Loucy (cell line): ENCODE results near the gene CDR2L.

Experiments used
- EZH2phosphoT487 ChIP-seq: fragments of 200-600 bp; IDR thresholded peaks from 2 replicates; pipeline ENCODE4 v1.6.1; 2018; ENCODE audit warnings: antibody characterized with exemption, mild to moderate bottlenecking, moderate library complexity, borderline replicate concordance
- TF ChIP-seq, protein P1 (sequence below): fragments of 200-600 bp; sonication (generic); conservative IDR thresholded peaks from 2 replicates; pipeline ENCODE4 v1.5.1; 2014; ENCODE audit warnings: mild to moderate bottlenecking, antibody characterized with exemption, low read length

DNA sequence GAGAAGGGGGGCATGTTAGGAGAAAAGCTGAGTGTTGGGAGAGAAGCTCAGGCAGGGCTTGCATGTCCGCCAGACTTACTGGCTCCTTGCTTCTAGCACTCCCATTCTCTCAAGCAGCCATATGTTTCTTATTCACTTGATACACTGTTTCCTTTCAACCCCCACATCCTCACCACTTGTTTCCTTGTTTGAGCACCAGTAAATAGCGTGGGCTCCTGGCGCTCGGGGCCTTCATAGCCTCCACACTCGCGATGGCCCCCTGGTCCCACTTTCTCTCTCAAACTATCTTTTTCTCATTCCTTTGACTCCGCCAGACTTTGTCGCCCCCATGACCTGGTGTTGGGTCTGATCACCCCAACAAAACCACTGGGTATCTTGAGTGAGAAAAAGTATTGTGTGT lies 42.7 kb downstream of the CDR2L start:
- TF ChIP-seq, protein P1, sequence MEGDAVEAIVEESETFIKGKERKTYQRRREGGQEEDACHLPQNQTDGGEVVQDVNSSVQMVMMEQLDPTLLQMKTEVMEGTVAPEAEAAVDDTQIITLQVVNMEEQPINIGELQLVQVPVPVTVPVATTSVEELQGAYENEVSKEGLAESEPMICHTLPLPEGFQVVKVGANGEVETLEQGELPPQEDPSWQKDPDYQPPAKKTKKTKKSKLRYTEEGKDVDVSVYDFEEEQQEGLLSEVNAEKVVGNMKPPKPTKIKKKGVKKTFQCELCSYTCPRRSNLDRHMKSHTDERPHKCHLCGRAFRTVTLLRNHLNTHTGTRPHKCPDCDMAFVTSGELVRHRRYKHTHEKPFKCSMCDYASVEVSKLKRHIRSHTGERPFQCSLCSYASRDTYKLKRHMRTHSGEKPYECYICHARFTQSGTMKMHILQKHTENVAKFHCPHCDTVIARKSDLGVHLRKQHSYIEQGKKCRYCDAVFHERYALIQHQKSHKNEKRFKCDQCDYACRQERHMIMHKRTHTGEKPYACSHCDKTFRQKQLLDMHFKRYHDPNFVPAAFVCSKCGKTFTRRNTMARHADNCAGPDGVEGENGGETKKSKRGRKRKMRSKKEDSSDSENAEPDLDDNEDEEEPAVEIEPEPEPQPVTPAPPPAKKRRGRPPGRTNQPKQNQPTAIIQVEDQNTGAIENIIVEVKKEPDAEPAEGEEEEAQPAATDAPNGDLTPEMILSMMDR, result no peak
- TF ChIP-seq EZH2phosphoT487, result no peak
